Astrocyte of the cerebellum (primary cell): ENCODE data around the gene HLA-DOB.
"Not testable (repeated sequence)": the region's sequence is repeated elsewhere in the genome, so short reads cannot be mapped to it uniquely, and the experiment has no call there.

Experiments
- DNase-seq: peaks from one replicate; pipeline ENCODE4 v3.0.0-alpha.2; 2011; ENCODE audit warnings: low read depth
- H3K4me3 ChIP-seq: 2 replicates; pipeline ENCODE4 v1.5.1; 2011; ENCODE audit warnings: mild to moderate bottlenecking, low read depth, low read length, moderate library complexity
- in situ Hi-C: cut with HindIII; loops from 2 replicates; pipeline ENCODE4 v1.10.0; 2017; ENCODE audit warnings: low sequenced_read_pairs
- TF ChIP-seq, protein P1 (sequence below): IDR thresholded peaks from 2 replicates; pipeline ENCODE4 v1.5.1; 2012; ENCODE audit warnings: low read length, low read depth, moderate library complexity, mild to moderate bottlenecking; ENCODE audit errors: missing control alignments

HLA-DOB gene

DNA sequence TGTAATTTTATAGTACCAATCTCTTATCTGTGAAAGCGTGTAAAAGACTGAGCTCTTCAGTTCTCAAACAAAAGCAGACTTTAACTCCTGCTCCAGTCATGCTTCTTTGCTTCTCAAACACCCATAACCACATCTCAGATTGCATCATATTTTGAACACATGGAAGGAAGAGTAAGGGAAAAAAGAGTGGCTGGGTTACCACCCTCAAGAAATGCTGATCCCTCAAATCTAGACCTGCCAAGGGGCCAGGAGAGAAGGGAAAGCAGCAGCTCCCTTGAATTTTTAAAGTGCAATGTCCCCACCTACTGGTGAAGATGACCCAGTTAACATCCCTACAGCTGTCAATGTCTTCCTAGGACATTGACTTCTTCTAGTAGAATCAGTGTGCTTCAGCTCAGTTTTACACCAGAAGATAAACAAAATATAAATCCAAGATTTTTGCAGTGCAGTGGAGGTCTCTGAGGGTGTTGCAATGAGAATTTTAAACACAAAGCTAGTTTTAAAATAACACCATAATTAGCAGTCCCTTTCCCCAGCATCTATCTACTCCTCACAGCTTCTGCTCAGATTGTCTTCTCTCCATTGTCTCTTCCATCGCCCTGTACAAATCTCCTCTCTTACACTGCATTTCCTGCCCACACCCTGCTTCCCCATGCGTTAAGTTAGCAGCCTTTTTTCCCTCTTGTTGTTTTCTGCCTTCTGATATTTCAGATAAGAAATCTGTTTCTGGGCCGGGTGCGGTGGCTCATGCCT lies 30.8 kb downstream of the HLA-DOB start:
- TF ChIP-seq, protein P1, sequence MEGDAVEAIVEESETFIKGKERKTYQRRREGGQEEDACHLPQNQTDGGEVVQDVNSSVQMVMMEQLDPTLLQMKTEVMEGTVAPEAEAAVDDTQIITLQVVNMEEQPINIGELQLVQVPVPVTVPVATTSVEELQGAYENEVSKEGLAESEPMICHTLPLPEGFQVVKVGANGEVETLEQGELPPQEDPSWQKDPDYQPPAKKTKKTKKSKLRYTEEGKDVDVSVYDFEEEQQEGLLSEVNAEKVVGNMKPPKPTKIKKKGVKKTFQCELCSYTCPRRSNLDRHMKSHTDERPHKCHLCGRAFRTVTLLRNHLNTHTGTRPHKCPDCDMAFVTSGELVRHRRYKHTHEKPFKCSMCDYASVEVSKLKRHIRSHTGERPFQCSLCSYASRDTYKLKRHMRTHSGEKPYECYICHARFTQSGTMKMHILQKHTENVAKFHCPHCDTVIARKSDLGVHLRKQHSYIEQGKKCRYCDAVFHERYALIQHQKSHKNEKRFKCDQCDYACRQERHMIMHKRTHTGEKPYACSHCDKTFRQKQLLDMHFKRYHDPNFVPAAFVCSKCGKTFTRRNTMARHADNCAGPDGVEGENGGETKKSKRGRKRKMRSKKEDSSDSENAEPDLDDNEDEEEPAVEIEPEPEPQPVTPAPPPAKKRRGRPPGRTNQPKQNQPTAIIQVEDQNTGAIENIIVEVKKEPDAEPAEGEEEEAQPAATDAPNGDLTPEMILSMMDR = peak; percentile 62

DNA sequence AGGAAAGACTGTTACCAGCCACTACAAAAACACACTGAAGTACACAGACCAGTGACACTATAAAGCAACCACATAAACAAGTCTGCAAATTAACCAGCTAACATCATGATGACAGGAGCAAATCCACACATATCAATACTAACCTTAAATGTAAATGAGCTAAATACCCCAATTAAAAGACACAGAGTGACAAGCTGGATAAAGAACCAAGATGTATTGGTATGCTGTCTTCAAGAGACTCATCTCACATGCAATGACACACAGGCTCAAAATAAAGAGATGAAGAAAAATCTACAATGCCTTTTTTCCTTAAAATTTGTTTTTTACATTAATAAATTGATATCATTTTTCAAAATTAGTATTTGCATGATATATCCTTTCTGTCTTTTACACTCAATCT lies 33.9 kb downstream of the HLA-DOB start:
- H3K4me3 ChIP-seq, DNase-seq, in situ Hi-C loops: not testable (repeated sequence)

More for the DNA sequence above, 30.8 kb downstream of the HLA-DOB start:
- H3K4me3 ChIP-seq = no peak overlapping the region
- peak; percentile 13 for DNase-seq
- in situ Hi-C loops = no loop called here

DNA sequence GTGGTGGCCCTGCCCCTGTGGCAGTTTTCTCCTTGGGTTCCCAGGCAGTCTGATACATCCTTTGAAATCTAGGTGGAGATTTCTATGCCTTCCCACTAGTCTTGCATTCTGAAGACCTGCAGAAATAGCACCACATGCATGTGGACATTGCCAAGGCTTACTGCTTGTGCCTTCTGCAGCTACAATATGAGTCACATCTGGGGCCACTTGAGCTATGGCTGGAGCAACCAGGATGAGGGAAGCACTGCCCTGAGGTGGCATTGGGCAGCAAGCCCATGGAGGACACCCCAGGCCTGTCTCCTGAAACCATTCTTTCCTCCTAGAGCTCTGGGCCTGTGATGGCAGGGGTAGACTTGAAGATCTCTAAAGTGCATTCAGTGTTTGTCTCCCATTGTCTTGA lies 37.8 kb downstream of the HLA-DOB start:
- DNase-seq = no peak
- in situ Hi-C loops = no loop called here
- TF ChIP-seq, protein P1 = no peak
- no peak overlapping the region for H3K4me3 ChIP-seq

GRCh38 chr6:32775071-32775470 lies 41.7 kb downstream of the HLA-DOB start:
- H3K4me3 ChIP-seq = no peak overlapping the region
- DNase-seq = no peak

DNA sequence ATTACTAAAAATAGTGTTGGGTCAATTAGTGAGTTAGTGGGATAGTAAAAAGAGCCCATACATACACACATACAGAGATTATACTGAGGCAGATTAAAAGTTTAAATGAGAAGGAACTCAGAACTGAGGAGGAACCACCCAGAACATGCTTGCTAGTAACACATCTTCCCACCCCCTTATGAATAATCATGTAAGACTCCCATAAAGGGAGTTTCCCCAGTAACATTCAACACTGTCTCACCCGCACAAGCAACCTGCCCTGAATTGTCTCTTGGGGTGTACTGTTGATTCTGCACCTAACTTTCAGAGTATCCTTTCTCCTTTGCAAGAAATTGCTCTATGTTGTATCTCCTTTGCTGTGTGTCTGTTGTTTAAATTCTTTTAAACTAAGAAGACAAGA lies 42.4 kb downstream of the HLA-DOB start:
- DNase-seq = no peak
- in situ Hi-C loops = no loop called here
- TF ChIP-seq, protein P1 = no peak
- H3K4me3 ChIP-seq = no peak overlapping the region

More at GRCh38 chr6:32775071-32775470, 41.7 kb downstream of the HLA-DOB start:
- in situ Hi-C loops = no loop called here
- TF ChIP-seq, protein P1 = no peak

DNA sequence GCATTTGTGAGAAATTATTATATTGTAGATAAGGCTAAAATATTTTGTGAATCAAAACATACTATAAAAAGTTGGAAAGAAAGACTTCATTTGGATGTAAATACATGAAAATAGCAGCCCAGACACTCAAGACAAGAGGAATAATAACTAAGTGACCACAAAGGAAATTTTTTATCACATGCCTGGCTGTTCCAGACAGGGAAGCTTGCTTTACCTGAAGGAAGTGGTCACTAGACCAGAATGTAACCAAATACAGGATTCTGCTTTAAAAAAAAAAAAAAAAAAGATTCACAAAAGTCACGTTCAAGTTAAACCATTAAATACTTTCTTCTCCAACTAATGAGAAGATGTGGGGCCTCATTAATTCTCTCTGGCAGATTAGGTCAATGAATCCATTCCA lies 44.1 kb downstream of the HLA-DOB start:
- no peak for DNase-seq
- TF ChIP-seq, protein P1 = no peak
- in situ Hi-C loops = no loop called here
- no peak overlapping the region for H3K4me3 ChIP-seq

GRCh38 chr6:32764048-32764447 lies 52.8 kb downstream of the HLA-DOB start:
- in situ Hi-C loops = no loop called here
- TF ChIP-seq, protein P1 = no peak
- DNase-seq = no peak

More at GRCh38 chr6:32764048-32764447, 52.8 kb downstream of the HLA-DOB start:
- H3K4me3 ChIP-seq = no peak overlapping the region
